Prostate gland (tissue), 2 donors: ENCODE measurements around the gene TOMM70.
A peak's percentile ranks its signal among the peaks of the same experiment; 100 is the strongest.

Experiments used
- POLR2A ChIP-seq: fragments of 450-650 bp; IDR thresholded peaks from one replicate; pipeline ENCODE4 v1.6.1; 2016; ENCODE audit warnings: antibody characterized with exemption, mild to moderate bottlenecking
- POLR2AphosphoS5 ChIP-seq: sonication (generic); formaldehyde crosslinking; IDR thresholded peaks from one replicate; pipeline ENCODE4 v1.6.1; 2017; ENCODE audit warnings: antibody characterized with exemption
- TF ChIP-seq, protein P1 (sequence below), 4 experiments: fragments of 200-600 bp in 2 of 4; fragments of 450-650 bp in 2 of 4; sonication (generic) in 2 of 4; IDR thresholded peaks; 1 replicate in 3 of 4; 2 replicates in 1 of 4; pipeline ENCODE4 v1.5.1; 2016 to 2019; ENCODE audit warnings: antibody characterized with exemption in 4 of 4, mild to moderate bottlenecking in 2 of 4, moderate library complexity in 2 of 4

DNA sequence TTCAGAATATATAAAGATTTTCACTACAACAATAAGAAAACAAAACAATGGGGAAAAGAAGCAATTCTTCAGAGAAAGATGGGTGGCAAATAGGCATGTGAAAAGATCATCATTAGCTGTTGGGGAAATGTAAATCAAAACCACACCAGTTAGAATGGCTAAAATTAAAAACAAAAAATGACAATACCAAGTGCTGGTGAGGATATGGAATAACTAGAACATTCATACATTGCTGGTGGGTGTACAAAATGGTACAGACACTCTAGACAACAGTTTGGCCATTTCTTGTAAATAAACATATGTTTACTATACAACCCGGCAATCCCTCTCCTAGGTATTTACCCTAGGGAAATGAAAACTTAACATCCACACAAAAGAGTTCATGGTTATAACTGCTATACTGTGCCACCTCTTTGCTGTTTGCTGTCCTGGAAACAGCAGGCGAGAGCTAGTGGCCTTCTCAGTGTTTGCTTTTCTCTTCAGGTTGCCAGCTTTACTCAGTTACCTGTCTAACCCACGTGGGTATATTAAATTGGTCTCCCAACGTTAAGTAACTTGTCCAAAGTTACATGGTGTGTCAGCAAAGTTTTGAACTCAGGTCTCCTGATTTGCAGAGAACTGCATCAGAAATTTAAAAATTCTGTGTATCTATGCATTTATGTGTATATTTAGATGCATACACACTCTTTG, 70.9 kb downstream of the TOMM70 start:
- TF ChIP-seq, protein P1, sequence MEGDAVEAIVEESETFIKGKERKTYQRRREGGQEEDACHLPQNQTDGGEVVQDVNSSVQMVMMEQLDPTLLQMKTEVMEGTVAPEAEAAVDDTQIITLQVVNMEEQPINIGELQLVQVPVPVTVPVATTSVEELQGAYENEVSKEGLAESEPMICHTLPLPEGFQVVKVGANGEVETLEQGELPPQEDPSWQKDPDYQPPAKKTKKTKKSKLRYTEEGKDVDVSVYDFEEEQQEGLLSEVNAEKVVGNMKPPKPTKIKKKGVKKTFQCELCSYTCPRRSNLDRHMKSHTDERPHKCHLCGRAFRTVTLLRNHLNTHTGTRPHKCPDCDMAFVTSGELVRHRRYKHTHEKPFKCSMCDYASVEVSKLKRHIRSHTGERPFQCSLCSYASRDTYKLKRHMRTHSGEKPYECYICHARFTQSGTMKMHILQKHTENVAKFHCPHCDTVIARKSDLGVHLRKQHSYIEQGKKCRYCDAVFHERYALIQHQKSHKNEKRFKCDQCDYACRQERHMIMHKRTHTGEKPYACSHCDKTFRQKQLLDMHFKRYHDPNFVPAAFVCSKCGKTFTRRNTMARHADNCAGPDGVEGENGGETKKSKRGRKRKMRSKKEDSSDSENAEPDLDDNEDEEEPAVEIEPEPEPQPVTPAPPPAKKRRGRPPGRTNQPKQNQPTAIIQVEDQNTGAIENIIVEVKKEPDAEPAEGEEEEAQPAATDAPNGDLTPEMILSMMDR (IDR thresholded peaks at IDR 0.05): no peak
- peak; percentile 67 for TF ChIP-seq POLR2AphosphoS5
- TF ChIP-seq POLR2A: no peak
